H9 (cell line): ENCODE data around the gene KLLN. TPM values are rescaled to one million over a fixed set of nuclear protein-coding genes. Genes with fewer than 3 reads are reported as not detected.

Experiments used
- DNase-seq: peaks from one replicate; pipeline ENCODE4 v3.0.0-alpha.2; 2017
- H2AFZ ChIP-seq: one replicate; pipeline ENCODE4 v1.6.1; 2013; ENCODE audit warnings: mild to moderate bottlenecking, low read length, control low read depth, moderate library complexity
- H2AK5ac ChIP-seq: 2 replicates; pipeline ENCODE4 v1.6.1; 2013; ENCODE audit warnings: low read length, control low read depth, mixed read lengths; ENCODE audit not compliant: insufficient read length
- H2BK120ac ChIP-seq: one replicate; pipeline ENCODE4 v1.6.1; 2013; ENCODE audit warnings: low read depth, mild to moderate bottlenecking, low read length, control low read depth, inconsistent platforms; ENCODE audit not compliant: poor library complexity, severe bottlenecking
- H2BK12ac ChIP-seq: 2 replicates; pipeline ENCODE4 v1.6.1; 2013; ENCODE audit warnings: low read length, control low read depth, mixed read lengths, low read depth; ENCODE audit not compliant: insufficient read length
- H2BK15ac ChIP-seq: 2 replicates; pipeline ENCODE4 v1.6.1; 2013; ENCODE audit warnings: low read depth, low read length, control low read depth
- H2BK20ac ChIP-seq: one replicate; pipeline ENCODE4 v1.6.1; 2013; ENCODE audit warnings: low read depth, mild to moderate bottlenecking, low read length, control low read depth, inconsistent platforms; ENCODE audit not compliant: poor library complexity, severe bottlenecking
- H2BK5ac ChIP-seq: 2 replicates; pipeline ENCODE4 v1.6.1; 2013; ENCODE audit warnings: low read length, control low read depth, mixed read lengths; ENCODE audit not compliant: insufficient read length
- H3K14ac ChIP-seq: 2 replicates; pipeline ENCODE4 v1.6.1; 2013; ENCODE audit warnings: low read length, control low read depth; ENCODE audit not compliant: insufficient read depth
- H3K18ac ChIP-seq: 2 replicates; pipeline ENCODE4 v1.6.1; 2013; ENCODE audit warnings: low read depth, mild to moderate bottlenecking, mixed read lengths, low read length, control low read depth; ENCODE audit not compliant: insufficient read length
- H3K23ac ChIP-seq: 2 replicates; pipeline ENCODE4 v1.6.1; 2013; ENCODE audit warnings: low read length, control low read depth, mixed read lengths, low read depth; ENCODE audit not compliant: insufficient read length
- H3K23me2 ChIP-seq: 2 replicates; pipeline ENCODE4 v1.6.1; 2013; ENCODE audit warnings: low read depth, mild to moderate bottlenecking, mixed read lengths, low read length, control low read depth; ENCODE audit not compliant: insufficient read length, poor library complexity, severe bottlenecking
- H3K27ac ChIP-seq: 2 replicates; pipeline ENCODE4 v1.5.1; 2013; ENCODE audit warnings: low read length, control low read depth, mixed read lengths, low read depth; ENCODE audit not compliant: insufficient read length
- H3K27me3 ChIP-seq: 2 replicates; pipeline ENCODE4 v1.6.1; 2013; ENCODE audit warnings: low read length, control low read depth, inconsistent platforms; ENCODE audit not compliant: insufficient read depth
- H3K4ac ChIP-seq: 2 replicates; pipeline ENCODE4 v1.6.1; 2013; ENCODE audit warnings: low read depth, mild to moderate bottlenecking, control low read depth, inconsistent platforms, low read length, moderate library complexity
- H3K4me1 ChIP-seq: 2 replicates; pipeline ENCODE4 v1.6.1; 2013; ENCODE audit warnings: low read length, control low read depth, inconsistent platforms; ENCODE audit not compliant: insufficient read depth
- H3K4me2 ChIP-seq: 2 replicates; pipeline ENCODE4 v1.6.1; 2013; ENCODE audit warnings: low read length, control low read depth, mixed read lengths; ENCODE audit not compliant: insufficient read length, insufficient read depth
- H3K56ac ChIP-seq: 2 replicates; pipeline ENCODE4 v1.6.1; 2013; ENCODE audit warnings: low read depth, mild to moderate bottlenecking, mixed read lengths, low read length, control low read depth; ENCODE audit not compliant: insufficient read length
- H3K79me1 ChIP-seq: 2 replicates; pipeline ENCODE4 v1.6.1; 2013; ENCODE audit warnings: low read depth, mild to moderate bottlenecking, moderate library complexity, low read length, control low read depth, inconsistent platforms; ENCODE audit not compliant: insufficient read depth, poor library complexity, severe bottlenecking
- H3K79me2 ChIP-seq: 2 replicates; pipeline ENCODE4 v1.6.1; 2013; ENCODE audit warnings: low read length, control low read depth, inconsistent platforms; ENCODE audit not compliant: insufficient read depth
- H3K9ac ChIP-seq: 2 replicates; pipeline ENCODE4 v1.6.1; 2013; ENCODE audit warnings: low read length, control low read depth, mixed read lengths; ENCODE audit not compliant: insufficient read length; ENCODE audit errors: extremely low read depth
- H3K9me3 ChIP-seq: one replicate; pipeline ENCODE4 v1.6.1; 2013; ENCODE audit warnings: low read depth, low read length, inconsistent platforms; ENCODE audit not compliant: control insufficient read depth
- H3T11ph ChIP-seq: one replicate; pipeline ENCODE4 v1.6.1; 2013; ENCODE audit warnings: mild to moderate bottlenecking, low read length, control low read depth, inconsistent platforms
- H4K20me1 ChIP-seq: one replicate; pipeline ENCODE4 v1.6.1; 2013; ENCODE audit not compliant: control insufficient read depth, insufficient read length, insufficient read depth
- H4K5ac ChIP-seq: 2 replicates; pipeline ENCODE4 v1.6.1; 2013; ENCODE audit warnings: low read depth, mild to moderate bottlenecking, mixed read lengths, low read length, control low read depth; ENCODE audit not compliant: insufficient read length
- H4K8ac ChIP-seq: replicated peaks from 2 replicates; pipeline ENCODE4 v1.6.1; 2013; ENCODE audit warnings: low read length, control low read depth, mixed read lengths, low read depth; ENCODE audit not compliant: insufficient read length
- H4K91ac ChIP-seq: 2 replicates; pipeline ENCODE4 v1.6.1; 2013; ENCODE audit warnings: low read depth, mild to moderate bottlenecking, moderate library complexity, mixed read lengths, low read length, control low read depth; ENCODE audit not compliant: insufficient read length
- H3K27ac Mint-ChIP-seq, 3 experiments: 2 replicates in 2 of 3; 3 replicates in 1 of 3; pipeline ENCODE4 v1.8.0; 2020 to 2021; ENCODE audit warnings: mixed read lengths in 3 of 3, mild to moderate bottlenecking in 1 of 3, moderate library complexity in 1 of 3
- H3K27me3 Mint-ChIP-seq: 2 replicates; pipeline ENCODE4 v1.8.0; 2021; ENCODE audit warnings: low read depth, mild to moderate bottlenecking, moderate library complexity, mixed read lengths
- H3K36me3 Mint-ChIP-seq, 3 experiments: 2 replicates in 2 of 3; 3 replicates in 1 of 3; pipeline ENCODE4 v1.8.0; 2020 to 2021; ENCODE audit warnings: low read depth in 3 of 3, mixed read lengths in 3 of 3; ENCODE audit not compliant: insufficient read depth in 1 of 3
- H3K4me1 Mint-ChIP-seq, 2 experiments: 2 replicates each; pipeline ENCODE4 v1.8.0; 2020; ENCODE audit warnings: mixed read lengths in 2 of 2
- H3K4me3 Mint-ChIP-seq, 2 experiments: 2 replicates in 1 of 2; 3 replicates in 1 of 2; pipeline ENCODE4 v1.8.0; 2020 to 2021; ENCODE audit warnings: mild to moderate bottlenecking in 2 of 2, mixed read lengths in 2 of 2, moderate library complexity in 1 of 2
- H3K9me3 Mint-ChIP-seq, 2 experiments: 2 replicates in 1 of 2; 3 replicates in 1 of 2; pipeline ENCODE4 v1.8.0; 2020; ENCODE audit warnings: mild to moderate bottlenecking in 2 of 2, mixed read lengths in 2 of 2, moderate library complexity in 1 of 2
- WGBS: extraction: QIAGEN DNeasy Blood & Tissue Kit; methylation state at CpG from one replicate; pipeline ENCODE4 v1.1.7; 2013; ENCODE audit warnings: missing lambda C conversion rate, low lambda C conversion rate, mixed read lengths; ENCODE audit not compliant: insufficient read length; ENCODE audit errors: extremely low coverage; 5-methylcytosine and 5-hydroxymethylcytosine counted together
- total RNA-seq: library from RNA; stranded (reverse); gene quantifications from 2 replicates; pipeline ENCODE4 v1.2.1, GENCODE V29; 2021
- TF ChIP-seq, protein P1 (sequence below): fragments of 200-600 bp; sonication (generic); conservative IDR thresholded peaks from 3 replicates; pipeline ENCODE4 v1.8.0; 2021; ENCODE audit warnings: antibody characterized with exemption, mild to moderate bottlenecking

Gene KLLN
- total RNA-seq, 1 experiment from 2014 or later, result 0.79 TPM

DNA sequence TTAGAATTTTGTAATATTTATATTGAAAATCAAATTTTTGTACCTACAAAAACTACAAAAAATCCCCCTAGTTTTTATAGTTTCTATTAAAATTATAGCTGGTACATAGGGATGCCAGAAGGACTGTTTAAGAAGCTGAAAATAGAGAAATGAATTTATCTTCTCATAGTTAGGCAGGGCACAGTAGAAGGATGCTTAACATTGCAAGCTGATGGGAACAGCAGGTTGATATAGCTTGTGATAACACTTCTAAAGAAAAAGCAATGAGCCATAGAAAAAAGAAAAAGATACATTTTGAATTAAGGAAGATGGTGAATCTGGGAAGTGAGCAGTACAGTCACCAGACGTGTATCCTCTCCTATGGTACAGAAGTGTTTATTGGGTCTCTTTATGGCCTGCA is 32.1 kb upstream of the KLLN start:
- Mint-ChIP-seq H3K4me3 (no peak overlapping the region), H3K27ac (no peak overlapping the region), H3K27me3 (no peaks in the 10 kb centered on the region), H3K4me1 (no peaks in the 10 kb centered on the region), H3K9me3 (peaks cover 6 to 18% of the 10 kb centered on the region in 2 experiments; a peak in 4 of 5 replicates), H3K36me3 (peaks cover 26 to 34% (median 32%) of the 10 kb centered on the region in 3 experiments)
- Histone ChIP-seq H4K5ac (no peak overlapping the region), H3K14ac (no peak overlapping the region), H3K18ac (no peak overlapping the region), H4K8ac (no peak overlapping the region), H2AK5ac (no peak overlapping the region), H3K4ac (no peak overlapping the region), H3T11ph (no peak overlapping the region), H3K4me2 (no peak overlapping the region), H3K56ac (no peak overlapping the region), H3K9ac (no peak overlapping the region), H2BK15ac (no peak overlapping the region), H3K79me2 (peaks cover 4% of the 10 kb centered on the region; the same call in 1 of the 2 replicates), H4K91ac (no peak overlapping the region), H3K9me3 (no peaks in the 10 kb centered on the region), H2BK12ac (no peak overlapping the region), H2BK20ac (no peak overlapping the region), H4K20me1 (no peaks in the 10 kb centered on the region), H2BK5ac (no peak overlapping the region), H3K23ac (no peak overlapping the region), H3K4me1 (no peaks in the 10 kb centered on the region), H3K23me2 (no peaks in the 10 kb centered on the region), H3K79me1 (no peaks in the 10 kb centered on the region), H3K27me3 (no peaks in the 10 kb centered on the region), H2AFZ (no peak overlapping the region), H3K27ac (no peak overlapping the region), H2BK120ac (no peak overlapping the region)
- WGBS, result no CpG with 5 or more reads among the region's 1 CpG
- no peak for DNase-seq
- TF ChIP-seq, protein P1, sequence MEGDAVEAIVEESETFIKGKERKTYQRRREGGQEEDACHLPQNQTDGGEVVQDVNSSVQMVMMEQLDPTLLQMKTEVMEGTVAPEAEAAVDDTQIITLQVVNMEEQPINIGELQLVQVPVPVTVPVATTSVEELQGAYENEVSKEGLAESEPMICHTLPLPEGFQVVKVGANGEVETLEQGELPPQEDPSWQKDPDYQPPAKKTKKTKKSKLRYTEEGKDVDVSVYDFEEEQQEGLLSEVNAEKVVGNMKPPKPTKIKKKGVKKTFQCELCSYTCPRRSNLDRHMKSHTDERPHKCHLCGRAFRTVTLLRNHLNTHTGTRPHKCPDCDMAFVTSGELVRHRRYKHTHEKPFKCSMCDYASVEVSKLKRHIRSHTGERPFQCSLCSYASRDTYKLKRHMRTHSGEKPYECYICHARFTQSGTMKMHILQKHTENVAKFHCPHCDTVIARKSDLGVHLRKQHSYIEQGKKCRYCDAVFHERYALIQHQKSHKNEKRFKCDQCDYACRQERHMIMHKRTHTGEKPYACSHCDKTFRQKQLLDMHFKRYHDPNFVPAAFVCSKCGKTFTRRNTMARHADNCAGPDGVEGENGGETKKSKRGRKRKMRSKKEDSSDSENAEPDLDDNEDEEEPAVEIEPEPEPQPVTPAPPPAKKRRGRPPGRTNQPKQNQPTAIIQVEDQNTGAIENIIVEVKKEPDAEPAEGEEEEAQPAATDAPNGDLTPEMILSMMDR, result no peak
